ENCODE results near the gene RNF115.
"Not testable (repeated sequence)": the region's sequence is repeated elsewhere in the genome, so short reads cannot be mapped to it uniquely, and the experiment has no call there.

DNA sequence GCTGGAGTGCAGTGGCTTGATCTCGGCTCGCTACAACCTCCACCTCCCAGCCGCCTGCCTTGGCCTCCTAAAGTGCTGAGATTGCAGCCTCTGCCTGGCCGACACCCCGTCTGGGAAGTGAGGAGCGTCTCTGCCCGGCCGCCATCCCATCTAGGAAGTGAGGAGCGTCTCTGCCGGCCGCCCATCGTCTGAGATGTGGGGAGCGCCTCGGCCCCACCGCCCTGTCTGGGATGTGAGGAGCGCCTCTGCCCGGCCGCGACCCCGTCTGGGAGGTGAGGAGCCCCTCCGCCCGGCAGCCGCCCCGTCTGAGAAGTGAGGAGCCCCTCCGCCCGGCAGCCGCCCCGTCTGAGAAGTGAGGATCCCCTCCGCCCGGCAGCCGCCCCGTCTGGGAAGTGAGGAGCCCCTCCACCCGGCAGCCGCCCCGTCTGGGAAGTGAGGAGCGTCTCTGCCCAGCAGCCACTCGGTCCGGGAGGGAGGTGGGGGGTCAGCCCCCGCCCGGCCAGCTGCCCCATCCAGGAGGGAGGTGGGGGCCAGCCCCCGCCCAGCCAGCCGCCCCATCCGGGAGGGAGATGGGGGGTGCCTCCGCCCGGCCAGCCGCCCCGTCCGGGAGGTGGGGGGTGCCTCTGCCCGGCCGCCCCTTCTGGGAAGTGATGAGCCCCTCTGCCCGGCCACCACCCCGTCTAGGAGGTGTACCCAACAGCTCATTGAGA is 59.5 kb downstream of the RNF115 start:
- not testable (repeated sequence) for TF ChIP-seq EP300, POLR2AphosphoS5, CTCF (IDR thresholded peaks at IDR 0.05)

Data from gastroesophageal sphincter (tissue), 3 donors.